ENCODE results near the gene VSTM2L. TPM values are rescaled to one million over a fixed set of nuclear protein-coding genes. Genes with fewer than 3 reads are reported as not detected.

VSTM2L gene
- total RNA-seq, 3 donors from 2014 or later (not counting 1 experiment from before 2014, with no cell fraction given), result 0.18 TPM; not detected in 2

- TF ChIP-seq CTCF (IDR thresholded peaks at IDR 0.05), result no peak
- intact Hi-C loops (cut with micrococcal nuclease), result no loop called here
- Mint-ChIP-seq H3K4me3 (no peak overlapping the region), H3K9me3 (no peaks in the 10 kb centered on the region), H3K36me3 (no peaks in the 10 kb centered on the region), H3K4me1 (no peaks in the 10 kb centered on the region), H3K27me3 (ENCODE audit: low read depth in 2 of 2) (no peaks in the 10 kb centered on the region), H3K27ac (no peak overlapping the region)
- H3K4me3 ChIP-seq (ENCODE audit: low read length), result no peak overlapping the region
- no peaks in the 10 kb centered on the region for H3K9me3 ChIP-seq (ENCODE audit: control insufficient read depth, insufficient read depth, low read length)
- no peaks in the 10 kb centered on the region for H3K27me3 ChIP-seq (ENCODE audit: control insufficient read depth, insufficient read depth, low read length)
- H3K4me1 ChIP-seq (ENCODE audit: control insufficient read depth, insufficient read depth, low read length), result no peaks in the 10 kb centered on the region
- WGBS (ENCODE audit: insufficient coverage), result 92% methylated on average over 5 of the region's 5 CpGs
- H3K27ac ChIP-seq (ENCODE audit: low read length), result no peak overlapping the region
- no peaks in the 10 kb centered on the region for H3K36me3 ChIP-seq (ENCODE audit: control insufficient read depth, insufficient read depth, low read length)
- DNase-seq, result no peak
- no peak for ATAC-seq
Measured at GRCh38 chr20:37946946-37947345, 44.0 kb downstream of the VSTM2L start.

GRCh38 chr20:37947943-37948342 is 45.0 kb downstream of the VSTM2L start:
- 88% methylated on average over 5 of the region's 6 CpGs for WGBS (ENCODE audit: insufficient coverage)

GRCh38 chr20:37948956-37949355 is 46.0 kb downstream of the VSTM2L start:
- no peak overlapping the region for H3K4me3 Mint-ChIP-seq
- Histone ChIP-seq H3K4me3 (ENCODE audit: low read length) (no peak overlapping the region), H3K36me3 (ENCODE audit: control insufficient read depth, insufficient read depth, low read length) (no peaks in the 10 kb centered on the region), H3K27ac (ENCODE audit: low read length) (no peak overlapping the region), H3K9me3 (ENCODE audit: control insufficient read depth, insufficient read depth, low read length) (no peaks in the 10 kb centered on the region), H3K27me3 (ENCODE audit: control insufficient read depth, insufficient read depth, low read length) (no peaks in the 10 kb centered on the region), H3K4me1 (ENCODE audit: control insufficient read depth, insufficient read depth, low read length) (no peaks in the 10 kb centered on the region)
- no peaks in the 10 kb centered on the region for H3K36me3 Mint-ChIP-seq
- no peak for TF ChIP-seq CTCF (IDR thresholded peaks at IDR 0.05)
- no peak for DNase-seq
- H3K4me1 Mint-ChIP-seq, result no peaks in the 10 kb centered on the region
- no peak for ATAC-seq
- H3K27me3 Mint-ChIP-seq (ENCODE audit: low read depth in 2 of 2), result no peaks in the 10 kb centered on the region
- H3K27ac Mint-ChIP-seq, result no peak overlapping the region
- WGBS (ENCODE audit: insufficient coverage), result 94% methylated on average over 11 of the region's 11 CpGs
- intact Hi-C loops (cut with micrococcal nuclease), result no loop called here
- no peaks in the 10 kb centered on the region for H3K9me3 Mint-ChIP-seq

More at GRCh38 chr20:37947943-37948342, 45.0 kb downstream of the VSTM2L start:
- Mint-ChIP-seq H3K4me3 (no peak overlapping the region), H3K9me3 (no peaks in the 10 kb centered on the region), H3K4me1 (no peaks in the 10 kb centered on the region), H3K27me3 (ENCODE audit: low read depth in 2 of 2) (no peaks in the 10 kb centered on the region), H3K36me3 (no peaks in the 10 kb centered on the region), H3K27ac (no peak overlapping the region)
- intact Hi-C loops (cut with micrococcal nuclease), result no loop called here
- Histone ChIP-seq H3K4me1 (ENCODE audit: control insufficient read depth, insufficient read depth, low read length) (no peaks in the 10 kb centered on the region), H3K27me3 (ENCODE audit: control insufficient read depth, insufficient read depth, low read length) (no peaks in the 10 kb centered on the region), H3K27ac (ENCODE audit: low read length) (no peak overlapping the region), H3K36me3 (ENCODE audit: control insufficient read depth, insufficient read depth, low read length) (no peaks in the 10 kb centered on the region), H3K9me3 (ENCODE audit: control insufficient read depth, insufficient read depth, low read length) (no peaks in the 10 kb centered on the region), H3K4me3 (ENCODE audit: low read length) (no peak overlapping the region)
- TF ChIP-seq CTCF (IDR thresholded peaks at IDR 0.05), result no peak
- ATAC-seq (no peak), DNase-seq (no peak)

- no peaks in the 10 kb centered on the region for H3K36me3 Mint-ChIP-seq
- H3K9me3 Mint-ChIP-seq, result no peaks in the 10 kb centered on the region
- Histone ChIP-seq H3K27ac (ENCODE audit: low read length) (no peak overlapping the region), H3K36me3 (ENCODE audit: control insufficient read depth, insufficient read depth, low read length) (no peaks in the 10 kb centered on the region), H3K27me3 (ENCODE audit: control insufficient read depth, insufficient read depth, low read length) (no peaks in the 10 kb centered on the region), H3K4me3 (ENCODE audit: low read length) (no peak overlapping the region), H3K9me3 (ENCODE audit: control insufficient read depth, insufficient read depth, low read length) (no peaks in the 10 kb centered on the region), H3K4me1 (ENCODE audit: control insufficient read depth, insufficient read depth, low read length) (no peaks in the 10 kb centered on the region)
- WGBS (ENCODE audit: insufficient coverage), result 93% methylated on average over 4 of the region's 5 CpGs
- intact Hi-C loops (cut with micrococcal nuclease), result no loop called here
- H3K4me1 Mint-ChIP-seq, result no peaks in the 10 kb centered on the region
- ATAC-seq, result no peak
- no peak overlapping the region for H3K27ac Mint-ChIP-seq
- no peak for TF ChIP-seq CTCF (IDR thresholded peaks at IDR 0.05)
- no peak overlapping the region for H3K4me3 Mint-ChIP-seq
- DNase-seq, result no peak
- peaks cover 0 to 6% of the 10 kb centered on the region in 2 donors for H3K27me3 Mint-ChIP-seq (ENCODE audit: low read depth in 2 of 2)
Measured at GRCh38 chr20:37954190-37954589, 51.3 kb downstream of the VSTM2L start.
